NCI-H446 (cell line): Measurements from ENCODE around the gene DGKI.
"Not testable (repeated sequence)": the region's sequence is repeated elsewhere in the genome, so short reads cannot be mapped to it uniquely, and the experiment has no call there.

ENCODE experiments used
- DNase-seq, 2 experiments: peaks; one replicate each; lab custom pipeline; 2025; lab: John Stamatoyannopoulos, UW

Gene DGKI

DNA sequence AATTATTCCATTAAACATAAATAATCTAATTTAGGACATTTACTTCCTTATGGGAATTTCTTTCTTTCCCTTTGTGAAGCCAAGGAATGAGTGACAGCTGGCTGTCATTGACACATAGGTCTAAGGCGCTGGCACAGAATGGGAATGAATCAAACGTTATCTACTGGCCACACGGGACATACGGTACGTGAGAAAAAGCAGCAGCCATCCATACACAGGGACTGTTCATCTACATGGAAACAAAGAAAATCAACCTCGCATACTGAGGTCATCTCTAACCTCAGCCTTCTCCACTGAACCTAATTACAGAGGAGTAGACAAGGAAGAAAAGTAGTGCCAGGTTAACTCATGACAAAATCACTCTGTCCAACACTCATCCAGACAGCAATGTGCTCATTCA lies 376.9 kb downstream of the DGKI start:
- no peak for DNase-seq

DNA sequence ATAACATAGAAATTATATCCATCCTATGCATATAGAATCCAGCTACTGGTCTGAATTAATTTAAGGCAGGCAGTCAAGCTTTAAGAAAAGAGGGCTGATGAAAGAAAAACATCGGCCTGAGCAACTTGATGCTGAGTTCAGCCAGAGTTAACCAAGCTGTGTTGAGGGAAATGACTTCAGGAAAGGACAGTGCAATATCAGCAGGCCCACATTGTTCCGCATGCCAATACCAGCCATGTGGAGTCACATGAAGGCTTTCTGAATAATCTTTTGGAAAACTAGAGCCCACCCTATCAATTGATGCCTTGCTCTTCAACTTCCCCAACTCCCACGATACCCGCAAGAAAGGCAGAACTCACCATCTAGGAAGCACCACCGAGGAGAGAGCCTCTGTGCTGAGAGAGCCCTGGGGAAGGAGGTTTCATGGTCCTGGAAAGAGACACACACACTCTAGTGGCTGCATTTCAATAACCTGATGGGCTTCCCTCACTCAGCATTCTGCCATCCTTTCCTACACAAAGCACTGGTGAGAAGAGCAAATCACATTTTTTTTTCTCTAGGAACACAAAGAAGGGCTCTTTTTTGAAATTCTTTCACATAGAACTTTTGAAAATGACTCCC lies 377.5 kb downstream of the DGKI start:
- no peak for DNase-seq

DNA sequence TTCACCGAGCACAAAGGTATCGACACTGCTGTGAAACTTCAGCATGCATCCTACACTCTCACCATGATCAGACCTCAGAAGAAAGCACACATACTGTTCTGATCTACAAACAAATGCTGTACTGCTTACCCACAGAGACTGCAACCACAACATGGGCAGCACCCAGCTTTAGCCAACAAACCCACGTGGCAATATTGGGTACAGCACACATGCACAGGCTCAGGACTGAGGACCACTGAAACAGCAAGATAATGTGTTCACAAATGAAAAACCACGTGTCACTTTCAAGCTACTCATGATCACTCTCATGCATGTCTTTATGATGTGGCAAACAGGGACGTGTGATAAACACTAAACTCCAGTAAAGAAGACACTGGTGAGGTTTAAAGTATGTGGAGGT lies 383.9 kb downstream of the DGKI start:
- DNase-seq, result no peak

DNA sequence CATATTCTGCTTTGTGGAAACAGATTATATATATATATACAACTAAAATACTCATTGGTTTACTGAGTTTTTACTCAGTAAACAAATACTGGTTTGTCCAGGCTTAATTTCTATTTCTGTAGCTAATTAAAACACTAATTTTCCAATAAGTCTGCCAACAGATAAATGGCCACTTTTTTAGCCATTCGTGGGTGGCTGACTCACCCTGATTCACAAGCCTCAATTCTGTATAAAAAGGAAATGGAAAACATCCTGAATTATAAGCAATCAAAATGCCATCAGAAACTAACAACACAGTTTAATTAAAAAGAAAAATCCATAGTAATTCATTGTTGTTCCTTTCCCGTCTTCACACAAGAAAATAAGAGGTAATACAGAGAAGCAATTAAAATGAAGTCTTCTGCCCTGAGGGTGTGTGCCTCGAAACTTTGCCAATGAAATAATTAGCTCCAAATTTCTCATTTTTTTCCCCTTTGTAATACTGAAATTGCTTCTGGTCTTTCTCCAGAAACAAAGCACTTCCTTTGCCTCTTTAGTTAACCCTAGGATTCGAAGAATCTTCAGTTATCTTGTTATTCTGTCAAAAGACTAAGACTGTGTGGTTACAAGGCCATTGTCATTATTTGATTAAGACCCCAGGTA lies 384.6 kb downstream of the DGKI start:
- DNase-seq, result no peak

DNA sequence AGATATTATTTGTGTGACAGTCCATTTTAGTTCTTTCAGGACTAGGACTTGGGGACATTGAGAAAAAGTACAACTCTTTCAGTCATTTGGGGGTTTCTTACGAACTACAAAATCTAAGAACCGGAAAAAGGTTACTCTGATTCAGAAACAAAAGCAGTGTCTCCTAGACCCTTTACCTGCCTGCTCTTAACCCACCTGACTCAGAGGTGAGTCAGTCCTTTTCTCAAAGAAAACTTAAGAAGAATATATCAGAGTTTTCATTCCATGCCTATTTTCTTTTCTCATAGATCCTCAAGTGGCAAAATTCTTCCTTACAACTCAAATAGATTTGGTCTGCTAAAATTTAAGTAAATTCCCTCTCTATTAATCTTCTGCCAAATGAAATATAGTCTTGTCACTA lies 388.4 kb downstream of the DGKI start:
- DNase-seq, result no peak

DNA sequence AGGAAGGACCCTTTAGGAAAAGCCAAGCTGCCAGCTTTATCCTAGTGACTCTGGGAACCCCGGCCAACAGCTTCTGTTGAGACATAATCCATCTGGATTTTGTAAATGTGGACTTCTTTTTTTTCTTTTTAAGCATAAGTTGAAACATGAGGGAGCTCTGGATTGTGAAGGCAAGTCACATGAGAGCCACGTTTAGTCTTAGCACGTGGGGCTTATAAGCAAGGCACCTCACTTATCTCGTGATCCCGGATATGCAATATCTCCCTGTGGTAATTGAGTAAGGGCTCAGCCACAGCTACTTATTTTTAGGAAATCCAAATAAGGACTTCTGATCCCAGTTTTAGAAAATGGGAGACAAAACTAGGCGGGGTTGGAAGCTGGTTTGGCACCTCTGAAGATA lies 392.0 kb downstream of the DGKI start:
- peak in 1 of 2 experiments; percentile 28 for DNase-seq

DNA sequence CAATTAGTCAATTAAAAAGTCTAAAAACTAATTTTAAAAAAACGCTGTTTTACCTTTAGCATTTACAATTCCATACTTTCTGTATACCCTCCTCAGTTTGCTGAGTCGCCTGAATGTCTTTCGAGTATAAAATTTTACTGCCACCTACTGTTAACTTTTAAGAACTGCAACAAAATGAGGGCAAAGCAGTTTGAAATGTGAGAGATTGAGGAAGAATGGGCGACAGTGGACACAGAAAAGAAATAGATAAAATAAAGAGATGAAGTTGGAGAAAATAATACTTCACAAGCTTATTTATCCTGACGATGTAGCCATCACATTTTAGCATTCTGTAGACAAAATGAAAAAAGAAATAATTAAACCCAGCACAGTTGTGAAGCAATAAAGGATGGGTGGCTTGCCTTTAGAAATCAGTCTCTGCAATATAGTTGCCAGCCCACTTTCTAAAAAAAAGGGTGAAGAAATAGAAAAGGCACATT lies 392.5 kb downstream of the DGKI start:
- DNase-seq, result peak; percentile 31 to 69

DNA sequence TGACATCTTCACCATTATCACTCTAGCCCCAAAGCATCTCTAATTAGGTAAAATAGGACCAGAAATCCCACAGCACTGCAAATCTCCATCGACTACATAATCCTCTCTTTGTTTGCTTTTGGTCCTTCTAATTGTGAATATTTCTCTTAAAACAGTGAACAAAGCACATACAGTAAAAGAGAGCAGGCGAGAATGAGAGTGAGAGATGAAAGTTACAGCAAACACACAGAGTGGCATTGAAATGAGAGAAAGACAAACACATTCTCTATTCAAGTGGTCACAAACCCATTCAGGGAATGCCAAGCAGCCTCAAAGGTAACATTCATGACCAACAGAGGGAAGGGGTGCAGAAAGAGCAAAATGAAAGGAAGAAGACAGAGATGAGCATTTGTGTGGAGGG lies 393.4 kb downstream of the DGKI start:
- DNase-seq, result no peak

DNA sequence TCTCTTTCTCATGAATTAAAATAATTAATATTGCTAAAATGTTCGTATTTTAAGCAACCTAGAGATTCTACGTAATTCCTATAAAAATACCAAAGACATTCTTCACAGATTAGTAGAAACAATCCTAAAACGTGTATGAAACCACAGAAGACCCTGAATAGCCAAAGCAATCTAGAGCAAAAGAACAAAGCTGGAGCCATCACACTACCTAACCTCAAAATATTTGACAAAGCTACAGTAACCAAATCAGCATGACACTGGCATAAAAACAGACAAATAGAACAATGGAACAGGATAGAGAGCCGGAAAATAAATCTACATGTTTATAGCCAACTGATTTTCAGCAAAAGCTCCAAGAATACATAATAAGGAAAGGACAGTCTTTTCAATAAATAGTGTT lies 397.8 kb downstream of the DGKI start:
- DNase-seq, result no peak

DNA sequence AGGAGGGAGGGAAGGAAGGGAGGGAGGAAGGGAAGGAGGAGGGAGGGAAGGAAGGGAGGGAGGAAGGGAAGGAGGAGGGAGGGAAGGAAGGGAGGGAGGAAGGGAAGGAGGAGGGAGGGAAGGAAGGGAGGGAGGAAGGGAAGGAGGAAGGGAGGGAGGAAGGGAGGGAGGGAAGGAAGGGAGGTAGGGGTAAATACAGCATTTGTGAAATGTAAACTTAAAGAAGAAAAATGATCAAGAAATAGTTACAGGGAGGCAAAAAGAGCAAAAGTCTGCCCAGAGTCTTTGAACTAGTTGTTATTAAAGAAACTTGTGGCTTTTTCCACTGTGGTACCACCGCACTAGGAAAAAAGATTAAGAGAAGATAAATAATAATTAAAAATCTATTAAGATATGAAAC lies 398.2 kb downstream of the DGKI start:
- not testable (repeated sequence) for DNase-seq

DNA sequence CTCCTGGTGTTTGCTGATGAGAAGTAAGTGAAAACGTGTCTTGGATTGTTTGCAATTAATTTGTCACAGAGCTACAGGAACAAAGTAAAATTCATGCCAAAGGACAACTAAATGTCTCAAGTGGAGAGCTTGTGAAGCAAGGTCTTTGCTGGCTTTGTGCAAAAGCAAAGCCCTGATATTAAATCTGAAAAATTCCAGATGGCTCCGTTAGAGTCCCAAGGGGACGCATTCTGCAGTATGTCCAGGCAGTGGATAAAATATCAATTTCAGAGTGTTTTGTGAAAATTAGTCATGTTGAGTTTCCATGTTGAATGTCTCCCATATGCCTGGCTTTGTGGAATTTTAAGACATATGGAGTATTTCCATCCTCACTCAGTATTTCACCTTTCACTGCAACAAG lies 400.7 kb downstream of the DGKI start:
- DNase-seq, result no peak

DNA sequence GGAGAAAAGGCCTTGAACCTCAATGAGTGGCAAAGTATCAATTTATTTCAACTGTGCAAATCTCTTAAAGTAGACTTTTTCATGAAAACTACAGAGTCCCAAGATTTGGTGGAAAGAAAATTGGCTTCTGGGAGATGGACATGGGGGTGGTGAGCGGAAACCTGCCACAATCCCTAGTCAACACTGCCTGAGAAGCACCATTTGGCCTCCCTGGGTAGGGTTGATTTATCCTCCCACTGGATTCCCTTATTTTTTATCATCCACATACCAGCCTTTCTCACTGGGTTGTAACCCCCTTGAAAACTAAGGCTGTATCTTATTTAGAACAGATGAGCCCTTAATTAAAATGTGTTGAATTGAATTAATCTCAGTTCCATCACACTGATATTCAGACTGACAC lies 401.5 kb downstream of the DGKI start:
- no peak for DNase-seq

DNA sequence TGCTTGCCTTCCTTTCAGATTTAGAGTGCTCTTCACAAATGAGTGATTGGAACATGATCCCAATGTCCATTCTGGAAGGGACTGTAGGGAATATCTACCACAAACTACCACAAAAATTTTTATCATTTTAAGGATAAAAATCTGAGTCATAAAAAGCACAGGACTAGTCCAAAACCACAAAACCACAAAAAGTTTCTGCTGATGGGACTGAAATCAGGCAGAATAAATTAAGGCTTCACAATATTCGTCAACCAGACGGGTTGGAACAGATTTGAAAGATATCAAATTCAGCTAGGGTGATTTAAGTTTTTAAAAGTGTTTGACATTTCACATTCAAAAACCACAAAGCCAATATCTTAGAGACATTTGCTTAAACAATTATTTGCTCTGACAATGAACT lies 403.2 kb downstream of the DGKI start:
- DNase-seq, result no peak

DNA sequence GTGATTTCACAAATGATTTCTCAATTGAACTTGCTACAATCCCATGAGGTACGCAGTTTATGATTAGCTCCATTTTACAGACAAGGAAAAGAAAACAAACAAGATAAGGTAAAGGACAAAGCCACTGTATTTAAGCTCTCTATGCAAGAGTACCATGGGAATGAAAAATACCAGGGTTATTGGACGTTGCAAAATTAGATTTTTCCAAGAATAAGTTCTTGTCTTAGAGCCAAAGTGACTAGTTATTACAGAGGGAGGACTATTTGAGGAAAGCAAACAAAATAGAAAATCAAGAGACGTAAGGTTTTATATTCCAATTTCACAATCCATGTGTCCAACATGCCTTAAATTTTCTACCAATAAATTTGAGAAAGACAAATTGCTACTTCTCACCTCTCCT lies 405.3 kb downstream of the DGKI start:
- DNase-seq, result no peak

DNA sequence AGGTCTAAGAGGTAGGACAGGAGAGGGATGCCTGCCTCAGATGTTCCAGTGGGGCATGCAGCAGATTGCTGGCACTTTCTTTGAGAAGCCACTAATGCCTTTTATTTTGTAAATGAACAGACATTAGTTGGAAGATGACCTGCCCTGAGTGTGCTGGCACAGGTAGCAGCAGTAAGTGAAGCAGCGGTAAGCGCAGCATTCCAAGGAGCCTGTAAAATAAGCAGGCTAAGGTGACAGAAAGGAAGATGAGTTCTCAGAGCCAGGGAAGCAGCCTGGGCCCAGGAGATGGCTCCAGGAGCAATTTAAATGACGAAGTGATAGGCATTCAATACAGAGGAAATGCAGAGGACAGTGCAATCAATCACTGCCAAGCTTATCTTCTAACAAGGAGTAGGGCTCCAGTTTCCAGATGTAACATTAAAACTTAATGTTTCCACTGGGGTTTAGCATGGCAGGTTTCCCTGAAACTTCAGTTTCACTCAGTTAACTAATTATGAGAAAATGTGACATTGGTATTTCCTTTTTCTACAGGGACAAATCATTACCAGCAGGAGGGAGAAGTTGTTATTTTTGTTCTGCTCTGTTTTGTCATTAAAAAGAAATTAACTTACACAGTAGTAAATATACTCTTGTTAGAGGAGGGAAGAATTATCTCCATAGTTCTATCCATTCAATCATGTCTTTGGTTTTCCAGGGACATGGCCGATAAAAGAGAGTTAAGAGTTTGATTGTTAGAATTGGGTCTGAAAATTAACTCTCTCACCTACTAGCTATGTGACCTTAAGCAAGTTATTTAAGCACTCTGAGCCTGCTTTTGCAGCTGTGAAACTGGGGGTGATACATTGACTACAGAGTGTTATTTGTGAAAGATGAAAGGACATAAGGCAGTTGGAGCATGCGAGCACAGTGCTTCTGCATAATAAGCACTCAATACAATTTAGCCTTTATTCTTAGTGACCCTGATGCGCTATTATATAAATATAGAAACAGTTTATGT lies 406.6 kb downstream of the DGKI start:
- no peak for DNase-seq

DNA sequence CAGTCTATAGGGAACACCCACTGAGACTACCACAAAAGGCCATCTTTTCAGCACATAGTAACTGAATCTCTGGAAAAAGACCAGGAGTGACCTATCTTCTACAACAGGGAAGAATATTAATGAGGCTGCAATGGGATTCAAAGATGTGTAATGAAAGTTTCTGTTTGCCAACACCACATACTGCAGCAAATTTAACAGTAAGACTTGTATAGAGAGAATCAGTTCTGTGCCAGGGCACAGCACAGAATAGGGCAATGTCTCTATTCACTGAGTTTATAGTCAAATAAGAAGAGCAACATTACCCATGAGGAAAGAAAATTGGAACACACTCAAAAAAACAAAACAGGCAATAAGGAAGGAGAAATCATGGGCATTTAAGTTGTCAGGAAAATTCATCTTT lies 411.8 kb downstream of the DGKI start:
- DNase-seq, result peak; percentile 5 to 27

DNA sequence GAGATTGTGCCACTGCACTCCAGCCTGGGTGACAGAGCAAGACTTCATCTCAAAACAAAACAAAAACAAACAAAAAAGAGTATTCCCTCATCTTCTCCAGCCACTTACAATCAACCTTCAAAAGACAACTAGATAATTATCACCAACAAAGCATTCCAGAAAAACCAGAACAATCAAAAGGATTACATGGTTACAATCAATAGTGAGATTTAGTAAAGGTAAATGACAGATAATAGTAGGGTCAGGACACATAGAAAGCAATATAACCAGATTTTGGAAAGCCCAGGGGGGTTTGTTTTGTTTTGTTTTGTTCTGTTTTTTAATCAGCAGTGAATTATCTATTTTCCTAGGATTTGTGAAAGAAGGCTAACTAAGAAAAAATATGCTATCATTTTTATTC lies 412.2 kb downstream of the DGKI start:
- DNase-seq, result no peak

DNA sequence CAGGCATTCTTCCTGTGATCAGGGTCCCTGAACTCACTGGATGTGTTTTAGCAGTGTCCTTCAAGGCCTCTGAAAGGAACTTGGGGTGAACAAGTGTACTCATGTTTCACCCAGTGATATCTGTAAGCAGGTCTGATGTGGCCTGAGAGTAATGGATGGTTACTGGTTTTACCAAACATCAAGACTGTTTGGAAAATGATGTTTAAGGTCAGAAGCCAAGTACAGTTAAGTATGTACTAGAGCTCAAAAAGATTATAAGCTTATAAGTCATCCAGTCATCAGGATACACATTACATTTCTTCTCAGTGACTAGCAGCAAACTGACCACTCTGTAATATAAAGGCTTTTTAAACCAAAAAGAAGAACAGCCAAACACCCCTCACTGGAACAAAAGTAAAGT lies 423.5 kb downstream of the DGKI start:
- no peak for DNase-seq

DNA sequence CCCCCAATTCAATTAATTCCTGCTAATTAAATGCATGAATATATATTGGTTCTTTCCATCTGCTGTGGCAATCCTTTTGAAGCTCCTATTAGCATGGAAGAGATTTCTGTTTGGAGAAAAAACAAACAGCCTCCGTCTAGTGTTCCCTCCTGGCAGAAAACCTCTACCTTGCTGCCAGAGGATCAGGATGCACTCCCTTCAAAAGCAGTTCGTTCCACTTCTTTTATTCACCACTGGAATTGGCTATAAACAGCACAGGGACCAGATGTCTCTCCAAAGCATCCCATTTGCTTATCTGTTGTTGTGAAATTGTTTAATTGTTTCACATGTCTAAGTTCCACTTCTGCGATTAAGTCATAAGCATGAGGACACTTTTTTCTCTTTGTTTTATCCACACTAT lies 425.4 kb downstream of the DGKI start:
- peak in 1 of 2 experiments; percentile 28 for DNase-seq

DNA sequence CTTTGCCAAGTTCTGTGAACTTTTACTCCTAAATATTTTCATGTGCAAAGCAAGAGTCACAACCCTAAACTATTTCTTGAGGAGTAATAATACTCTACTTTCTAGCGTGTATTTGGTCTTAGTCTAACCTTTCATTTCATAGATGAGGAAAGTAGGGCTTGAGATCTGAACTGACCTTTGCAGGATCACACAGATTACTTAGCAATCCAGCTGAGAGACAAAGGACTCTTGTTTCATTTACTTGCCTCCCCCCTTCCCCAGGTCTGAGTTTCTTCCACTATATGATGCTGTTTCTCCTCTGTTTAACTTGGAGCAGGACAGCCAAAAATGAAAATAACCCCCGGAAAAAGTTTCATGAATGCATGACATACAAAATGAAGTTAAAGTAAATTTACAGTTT lies 427.9 kb downstream of the DGKI start:
- DNase-seq, result no peak

DNA sequence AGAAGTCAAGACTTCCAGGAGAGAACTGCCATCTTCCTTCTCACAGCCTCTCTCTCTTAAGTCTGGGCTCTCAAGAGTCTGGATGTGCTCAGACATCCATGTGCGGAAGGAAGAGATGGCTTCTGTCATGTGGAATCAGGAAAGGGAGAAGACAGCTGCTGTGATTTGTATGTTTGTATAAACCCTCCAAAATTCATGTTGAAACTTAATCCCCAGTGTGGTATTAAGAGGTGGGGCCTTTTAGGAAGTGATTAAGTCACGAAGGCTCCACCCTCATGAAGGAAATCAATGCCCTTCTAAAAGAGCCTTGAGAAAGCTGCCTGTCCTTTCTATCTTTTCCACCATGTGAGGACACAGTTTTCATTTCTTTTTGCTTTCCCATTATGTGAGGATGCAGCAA lies 429.3 kb downstream of the DGKI start:
- DNase-seq, result no peak

DNA sequence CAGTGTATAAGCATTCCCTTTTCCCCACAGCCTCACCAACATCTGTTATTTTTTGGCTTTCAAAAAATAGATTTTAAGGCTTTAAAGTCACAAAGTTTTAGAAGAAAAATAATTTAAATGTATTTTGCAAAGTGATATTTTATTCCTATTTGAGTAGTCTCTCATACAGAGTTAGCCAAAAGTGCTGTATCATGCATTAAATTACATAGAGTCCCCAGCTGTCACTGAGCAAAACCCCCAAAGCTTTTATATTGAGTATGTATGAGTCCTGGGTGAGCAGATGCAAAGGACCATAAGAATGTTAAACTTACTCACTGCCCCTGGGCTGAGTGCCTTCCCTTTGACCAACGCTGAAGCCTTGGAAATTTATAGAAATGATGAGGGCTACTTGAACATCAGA lies 432.9 kb downstream of the DGKI start:
- DNase-seq, result no peak

DNA sequence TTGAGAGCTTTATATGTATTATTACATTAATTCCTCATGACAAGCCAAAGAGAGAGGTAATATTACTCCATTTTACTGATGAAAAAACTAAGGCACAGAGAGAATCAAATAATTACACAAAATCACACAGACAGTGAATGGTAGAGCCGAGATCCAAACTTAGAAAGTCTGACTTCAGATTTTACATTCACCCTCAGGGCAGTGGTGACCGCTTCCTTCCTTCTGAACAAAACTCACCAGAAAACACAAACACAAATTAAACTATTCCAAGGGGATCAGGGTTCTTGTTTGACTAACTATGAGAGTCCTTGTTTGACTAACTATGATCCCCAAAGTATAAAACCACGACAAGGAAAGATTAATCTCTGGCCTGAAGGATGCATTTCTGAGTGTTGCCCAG lies 435.3 kb downstream of the DGKI start:
- DNase-seq, result no peak
